ENCODE data around the gene ZNF474.

ZNF474 gene

DNA sequence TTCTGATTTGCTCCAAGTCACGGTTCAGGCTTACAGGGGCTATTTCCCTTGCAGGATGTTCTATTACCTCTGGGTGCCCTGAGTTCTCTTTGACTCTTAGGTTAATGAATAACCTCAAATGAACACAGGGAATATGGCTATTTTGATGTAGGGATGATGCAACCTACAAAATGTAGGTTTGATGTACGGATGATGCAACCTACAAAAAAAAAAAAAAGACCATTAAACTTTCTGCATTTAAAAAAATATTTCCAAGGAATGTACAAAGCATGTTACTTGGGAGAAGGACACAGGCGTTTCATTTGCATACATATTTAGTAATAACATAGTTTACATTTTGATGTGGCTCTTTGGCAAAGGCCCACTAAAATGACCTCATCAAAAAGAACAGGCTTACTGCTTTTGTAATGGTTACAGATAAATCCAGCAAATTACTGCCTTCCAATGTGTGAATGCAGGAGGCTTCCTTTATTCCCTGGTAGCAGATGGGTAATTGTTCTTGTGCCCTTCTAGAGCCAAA is 36.3 kb downstream of the ZNF474 start:
- H3K4me3 ChIP-seq (ENCODE audit: low read depth in 1 of 2, low read length in 2 of 2), result no peak overlapping the region
- no peaks in the 10 kb centered on the region for H3K27me3 ChIP-seq (ENCODE audit: control insufficient read depth in 1 of 2, insufficient read depth in 2 of 2, low read length in 2 of 2)

DNA sequence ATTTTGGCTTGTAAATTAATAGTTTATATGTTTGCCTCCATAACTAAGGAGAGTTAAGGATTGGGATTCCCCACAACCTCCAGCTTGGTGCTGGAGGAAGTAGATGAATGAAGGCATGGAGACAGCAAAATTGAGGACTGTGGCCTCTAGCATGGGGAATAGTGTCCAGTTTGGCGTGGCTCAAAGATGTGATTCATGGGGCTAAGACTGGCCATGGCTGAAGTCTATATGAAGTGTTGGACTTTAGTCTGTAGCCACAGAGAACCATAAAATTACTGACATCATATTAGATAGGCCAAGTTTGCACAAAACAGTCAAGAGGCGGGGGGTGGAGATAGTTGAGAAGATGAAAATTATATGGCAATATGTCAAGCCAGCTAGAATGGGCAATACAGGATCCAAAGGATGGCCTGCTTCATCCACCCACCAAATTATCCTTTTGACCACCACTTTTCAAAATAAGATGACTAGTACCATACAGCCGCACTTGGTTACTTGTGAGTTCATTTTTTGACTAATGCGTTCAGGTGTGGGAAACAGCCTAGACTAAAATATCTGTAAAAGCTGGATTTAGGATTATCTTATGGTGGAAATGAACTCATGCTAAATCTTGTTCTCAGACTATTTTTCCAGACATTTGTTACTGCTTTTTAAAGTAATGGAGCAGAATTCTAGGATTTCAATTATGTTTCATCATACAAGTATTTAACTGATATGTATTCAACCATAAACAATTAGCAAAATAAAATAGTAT is 40.2 kb downstream of the ZNF474 start:
- Histone ChIP-seq H3K27ac (ENCODE audit: low read depth, low read length) (no peak overlapping the region), H3K9me3 (ENCODE audit: control insufficient read depth in 1 of 2, low read length in 2 of 2) (no peaks in the 10 kb centered on the region), H3K27me3 (ENCODE audit: control insufficient read depth in 1 of 2, insufficient read depth in 2 of 2, low read length in 2 of 2) (no peaks in the 10 kb centered on the region), H3K4me3 (ENCODE audit: low read depth in 1 of 2, low read length in 2 of 2) (no peak overlapping the region), H3K9ac (ENCODE audit: low read depth in 1 of 2, low read length in 2 of 2) (no peak overlapping the region), H3K4me1 (ENCODE audit: control insufficient read depth in 1 of 2, insufficient read depth in 2 of 2, low read length in 2 of 2) (no peaks in the 10 kb centered on the region), H3K36me3 (ENCODE audit: control insufficient read depth in 1 of 2, insufficient read depth in 2 of 2, low read length in 2 of 2) (no peaks in the 10 kb centered on the region)

More for the DNA sequence above, 36.3 kb downstream of the ZNF474 start:
- Histone ChIP-seq H3K9me3 (ENCODE audit: control insufficient read depth in 1 of 2, low read length in 2 of 2) (no peaks in the 10 kb centered on the region), H3K4me1 (ENCODE audit: control insufficient read depth in 1 of 2, insufficient read depth in 2 of 2, low read length in 2 of 2) (no peaks in the 10 kb centered on the region), H3K36me3 (ENCODE audit: control insufficient read depth in 1 of 2, insufficient read depth in 2 of 2, low read length in 2 of 2) (no peaks in the 10 kb centered on the region), H3K27ac (ENCODE audit: low read depth, low read length) (no peak overlapping the region), H3K9ac (ENCODE audit: low read depth in 1 of 2, low read length in 2 of 2) (no peak overlapping the region)

DNA sequence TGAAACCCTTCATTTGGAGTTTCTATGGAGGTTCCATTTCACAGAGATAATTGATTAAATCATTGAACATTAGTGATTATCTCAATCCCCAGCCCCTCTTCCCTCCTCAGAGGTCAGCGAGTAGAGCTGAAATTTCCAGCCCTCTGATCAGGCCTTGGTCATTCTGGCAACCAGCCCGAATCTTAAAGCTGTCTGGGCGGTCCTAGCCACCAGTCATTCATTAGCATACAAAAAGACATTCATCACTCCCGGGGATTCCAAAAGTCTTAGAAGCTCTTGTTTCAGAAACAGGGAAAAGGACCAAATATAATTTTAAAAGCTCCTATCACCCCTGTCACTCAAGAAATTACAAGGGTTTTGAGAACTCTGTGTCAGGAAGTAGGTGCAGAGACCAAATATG is 41.3 kb downstream of the ZNF474 start:
- Histone ChIP-seq H3K27ac (ENCODE audit: low read depth, low read length) (no peak overlapping the region), H3K4me3 (ENCODE audit: low read depth in 1 of 2, low read length in 2 of 2) (no peak overlapping the region), H3K9me3 (ENCODE audit: control insufficient read depth in 1 of 2, low read length in 2 of 2) (no peaks in the 10 kb centered on the region), H3K36me3 (ENCODE audit: control insufficient read depth in 1 of 2, insufficient read depth in 2 of 2, low read length in 2 of 2) (no peaks in the 10 kb centered on the region), H3K9ac (ENCODE audit: low read depth in 1 of 2, low read length in 2 of 2) (no peak overlapping the region), H3K4me1 (ENCODE audit: control insufficient read depth in 1 of 2, insufficient read depth in 2 of 2, low read length in 2 of 2) (no peaks in the 10 kb centered on the region), H3K27me3 (ENCODE audit: control insufficient read depth in 1 of 2, insufficient read depth in 2 of 2, low read length in 2 of 2) (no peaks in the 10 kb centered on the region)

GRCh38 chr5:122172207-122172606 is 42.9 kb downstream of the ZNF474 start:
- H3K27ac ChIP-seq (ENCODE audit: low read depth, low read length), result no peak overlapping the region
- no peaks in the 10 kb centered on the region for H3K27me3 ChIP-seq (ENCODE audit: control insufficient read depth in 1 of 2, insufficient read depth in 2 of 2, low read length in 2 of 2)
- no peaks in the 10 kb centered on the region for H3K9me3 ChIP-seq (ENCODE audit: control insufficient read depth in 1 of 2, low read length in 2 of 2)

DNA sequence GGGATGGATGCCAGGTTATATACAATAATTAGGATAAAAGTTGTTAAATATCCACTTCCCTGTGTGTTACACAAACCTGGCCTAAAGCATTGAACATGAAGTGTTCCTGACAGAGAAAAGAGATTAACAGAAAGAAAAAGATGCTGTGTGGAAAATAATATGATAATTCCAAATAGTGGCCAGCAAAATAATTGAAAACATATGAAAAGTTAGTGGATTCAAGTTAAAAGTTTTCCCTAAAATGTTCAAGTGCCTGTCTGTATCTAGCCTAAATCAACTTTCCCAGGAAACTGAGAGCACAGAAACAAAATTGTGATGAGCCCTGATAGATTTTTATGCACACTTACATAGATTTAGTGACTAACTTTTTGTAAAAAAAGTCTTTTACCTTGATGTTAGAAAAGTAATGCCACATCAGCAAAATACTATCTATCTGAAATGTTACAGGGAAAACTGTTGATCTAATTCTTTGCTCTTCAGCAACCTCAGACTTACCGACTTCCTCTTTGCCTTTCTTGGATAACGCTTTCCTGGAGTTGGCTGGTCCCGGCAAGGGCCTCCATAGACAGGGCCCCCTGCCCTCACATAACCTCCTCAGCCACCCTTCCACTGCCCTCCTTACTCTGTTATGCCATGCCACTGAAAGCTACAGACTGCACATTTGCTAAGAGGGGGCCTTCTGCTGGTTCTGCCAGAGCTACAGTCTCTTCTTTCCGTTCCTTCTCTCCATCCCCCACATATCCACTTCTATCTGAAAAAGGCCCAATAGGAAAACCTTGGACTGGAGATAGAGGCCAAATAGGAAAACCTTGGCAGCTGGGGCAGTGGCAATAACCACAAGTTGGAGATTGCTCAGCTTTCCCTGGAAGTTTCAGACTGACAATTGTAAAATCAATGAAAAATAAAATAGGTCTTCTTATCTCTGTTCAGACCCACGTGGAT is 44.4 kb downstream of the ZNF474 start:
- H3K4me1 ChIP-seq (ENCODE audit: control insufficient read depth in 1 of 2, insufficient read depth in 2 of 2, low read length in 2 of 2), result no peaks in the 10 kb centered on the region
- no peak overlapping the region for H3K4me3 ChIP-seq (ENCODE audit: low read depth in 1 of 2, low read length in 2 of 2)
- H3K9ac ChIP-seq (ENCODE audit: low read depth in 1 of 2, low read length in 2 of 2), result no peak overlapping the region
- no peaks in the 10 kb centered on the region for H3K27me3 ChIP-seq (ENCODE audit: control insufficient read depth in 1 of 2, insufficient read depth in 2 of 2, low read length in 2 of 2)
- H3K27ac ChIP-seq (ENCODE audit: low read depth, low read length), result no peak overlapping the region
- H3K36me3 ChIP-seq (ENCODE audit: control insufficient read depth in 1 of 2, insufficient read depth in 2 of 2, low read length in 2 of 2), result no peaks in the 10 kb centered on the region
- H3K9me3 ChIP-seq (ENCODE audit: control insufficient read depth in 1 of 2, low read length in 2 of 2), result no peaks in the 10 kb centered on the region

More at GRCh38 chr5:122172207-122172606, 42.9 kb downstream of the ZNF474 start:
- H3K4me3 ChIP-seq (ENCODE audit: low read depth in 1 of 2, low read length in 2 of 2), result no peak overlapping the region
- no peaks in the 10 kb centered on the region for H3K4me1 ChIP-seq (ENCODE audit: control insufficient read depth in 1 of 2, insufficient read depth in 2 of 2, low read length in 2 of 2)
- H3K36me3 ChIP-seq (ENCODE audit: control insufficient read depth in 1 of 2, insufficient read depth in 2 of 2, low read length in 2 of 2), result no peaks in the 10 kb centered on the region
- no peak overlapping the region for H3K9ac ChIP-seq (ENCODE audit: low read depth in 1 of 2, low read length in 2 of 2)

GRCh38 chr5:122175091-122175490 is 45.7 kb downstream of the ZNF474 start:
- Histone ChIP-seq H3K9ac (ENCODE audit: low read depth in 1 of 2, low read length in 2 of 2) (no peak overlapping the region), H3K9me3 (ENCODE audit: control insufficient read depth in 1 of 2, low read length in 2 of 2) (no peaks in the 10 kb centered on the region), H3K4me3 (ENCODE audit: low read depth in 1 of 2, low read length in 2 of 2) (no peak overlapping the region), H3K27me3 (ENCODE audit: control insufficient read depth in 1 of 2, insufficient read depth in 2 of 2, low read length in 2 of 2) (no peaks in the 10 kb centered on the region), H3K36me3 (ENCODE audit: control insufficient read depth in 1 of 2, insufficient read depth in 2 of 2, low read length in 2 of 2) (no peaks in the 10 kb centered on the region), H3K4me1 (ENCODE audit: control insufficient read depth in 1 of 2, insufficient read depth in 2 of 2, low read length in 2 of 2) (no peaks in the 10 kb centered on the region), H3K27ac (ENCODE audit: low read depth, low read length) (no peak overlapping the region)

DNA sequence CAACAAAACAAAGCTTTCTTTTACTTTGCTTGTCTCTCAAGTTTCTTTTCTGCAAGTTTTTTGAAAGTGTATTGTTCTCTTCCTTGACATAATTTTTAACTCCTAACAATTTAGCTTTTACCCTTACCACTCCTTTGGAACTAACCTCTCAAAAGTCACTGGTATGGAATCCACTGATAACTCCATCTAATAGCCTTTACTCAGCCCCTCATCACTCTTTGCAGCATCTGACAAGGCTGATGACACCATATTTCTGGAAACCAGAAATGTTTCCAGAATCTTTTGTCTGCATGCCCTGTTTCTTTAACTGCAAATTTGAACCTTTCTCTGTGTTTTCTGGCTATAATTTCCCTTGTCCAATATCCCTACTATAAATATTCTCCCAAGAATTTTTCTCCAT is 46.5 kb downstream of the ZNF474 start:
- Histone ChIP-seq H3K27me3 (ENCODE audit: control insufficient read depth in 1 of 2, insufficient read depth in 2 of 2, low read length in 2 of 2) (no peaks in the 10 kb centered on the region), H3K4me1 (ENCODE audit: control insufficient read depth in 1 of 2, insufficient read depth in 2 of 2, low read length in 2 of 2) (no peaks in the 10 kb centered on the region)

GRCh38 chr5:122177161-122177560 is 47.8 kb downstream of the ZNF474 start:
- no peak overlapping the region for H3K4me3 ChIP-seq (ENCODE audit: low read depth in 1 of 2, low read length in 2 of 2)
- no peaks in the 10 kb centered on the region for H3K36me3 ChIP-seq (ENCODE audit: control insufficient read depth in 1 of 2, insufficient read depth in 2 of 2, low read length in 2 of 2)
- H3K9me3 ChIP-seq (ENCODE audit: control insufficient read depth in 1 of 2, low read length in 2 of 2), result no peaks in the 10 kb centered on the region
- H3K4me1 ChIP-seq (ENCODE audit: control insufficient read depth in 1 of 2, insufficient read depth in 2 of 2, low read length in 2 of 2), result no peaks in the 10 kb centered on the region
- H3K9ac ChIP-seq (ENCODE audit: low read depth in 1 of 2, low read length in 2 of 2), result no peak overlapping the region
- no peaks in the 10 kb centered on the region for H3K27me3 ChIP-seq (ENCODE audit: control insufficient read depth in 1 of 2, insufficient read depth in 2 of 2, low read length in 2 of 2)
- no peak overlapping the region for H3K27ac ChIP-seq (ENCODE audit: low read depth, low read length)

More for the DNA sequence above, 46.5 kb downstream of the ZNF474 start:
- Histone ChIP-seq H3K9me3 (ENCODE audit: control insufficient read depth in 1 of 2, low read length in 2 of 2) (no peaks in the 10 kb centered on the region), H3K27ac (ENCODE audit: low read depth, low read length) (no peak overlapping the region), H3K4me3 (ENCODE audit: low read depth in 1 of 2, low read length in 2 of 2) (no peak overlapping the region), H3K9ac (ENCODE audit: low read depth in 1 of 2, low read length in 2 of 2) (no peak overlapping the region), H3K36me3 (ENCODE audit: control insufficient read depth in 1 of 2, insufficient read depth in 2 of 2, low read length in 2 of 2) (no peaks in the 10 kb centered on the region)

DNA sequence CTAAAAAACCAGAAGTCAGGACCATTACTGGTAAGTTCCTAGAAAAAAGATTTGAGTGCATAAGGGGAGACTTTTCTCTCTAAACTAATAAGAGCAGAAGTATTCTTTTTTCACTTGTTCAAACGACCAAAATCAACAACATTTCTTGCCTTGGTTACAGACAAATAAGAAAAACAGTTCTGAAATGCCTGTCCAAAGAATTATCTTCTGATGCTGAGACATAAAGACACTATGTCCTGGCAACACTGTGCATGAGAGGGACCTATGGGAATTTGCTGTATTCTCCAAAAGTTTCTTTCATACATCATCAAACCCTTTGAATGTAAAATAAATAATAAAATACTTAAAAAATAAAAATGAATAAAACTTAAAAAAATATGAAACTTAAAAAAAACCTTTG is 50.4 kb downstream of the ZNF474 start:
- Histone ChIP-seq H3K4me1 (ENCODE audit: control insufficient read depth in 1 of 2, insufficient read depth in 2 of 2, low read length in 2 of 2) (no peaks in the 10 kb centered on the region), H3K4me3 (ENCODE audit: low read depth in 1 of 2, low read length in 2 of 2) (no peak overlapping the region), H3K27me3 (ENCODE audit: control insufficient read depth in 1 of 2, insufficient read depth in 2 of 2, low read length in 2 of 2) (no peaks in the 10 kb centered on the region), H3K27ac (ENCODE audit: low read depth, low read length) (no peak overlapping the region), H3K9ac (ENCODE audit: low read depth in 1 of 2, low read length in 2 of 2) (no peak overlapping the region), H3K9me3 (ENCODE audit: control insufficient read depth in 1 of 2, low read length in 2 of 2) (no peaks in the 10 kb centered on the region), H3K36me3 (ENCODE audit: control insufficient read depth in 1 of 2, insufficient read depth in 2 of 2, low read length in 2 of 2) (no peaks in the 10 kb centered on the region)

DNA sequence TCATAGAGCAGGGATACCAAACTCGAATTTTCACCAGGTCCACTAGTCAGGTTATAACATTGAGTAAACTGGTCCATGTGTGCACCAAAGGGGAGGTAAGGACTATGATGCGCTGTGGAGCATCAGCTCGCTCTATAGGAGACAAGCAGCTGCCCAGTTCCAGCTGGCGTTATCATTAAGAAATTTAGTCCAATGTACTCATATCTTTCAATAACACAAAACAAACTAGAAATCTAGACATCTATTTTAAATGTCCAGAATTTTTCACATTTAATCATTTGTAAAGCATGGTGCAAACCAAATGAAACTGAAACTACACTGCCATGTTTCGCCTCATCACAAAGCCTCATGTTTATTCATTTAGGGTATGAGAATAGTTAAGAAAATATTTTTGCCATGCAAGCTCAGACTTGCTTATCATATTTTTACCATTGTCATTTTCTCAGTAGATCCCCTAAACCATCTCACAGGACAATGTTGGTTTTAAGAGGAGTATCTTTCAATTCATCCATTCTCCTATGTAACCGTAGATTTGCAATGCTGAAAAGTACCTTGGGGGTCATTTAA is 50.9 kb downstream of the ZNF474 start:
- Histone ChIP-seq H3K27me3 (ENCODE audit: control insufficient read depth in 1 of 2, insufficient read depth in 2 of 2, low read length in 2 of 2) (no peaks in the 10 kb centered on the region), H3K9me3 (ENCODE audit: control insufficient read depth in 1 of 2, low read length in 2 of 2) (no peaks in the 10 kb centered on the region), H3K36me3 (ENCODE audit: control insufficient read depth in 1 of 2, insufficient read depth in 2 of 2, low read length in 2 of 2) (no peaks in the 10 kb centered on the region), H3K27ac (ENCODE audit: low read depth, low read length) (no peak overlapping the region), H3K4me3 (ENCODE audit: low read depth in 1 of 2, low read length in 2 of 2) (no peak overlapping the region), H3K9ac (ENCODE audit: low read depth in 1 of 2, low read length in 2 of 2) (no peak overlapping the region), H3K4me1 (ENCODE audit: control insufficient read depth in 1 of 2, insufficient read depth in 2 of 2, low read length in 2 of 2) (no peaks in the 10 kb centered on the region)

Measured in duodenal mucosa (tissue), 2 donors.